ENCODE results near the gene ABHD8.
"Not testable (repeated sequence)": the region's sequence is repeated elsewhere in the genome, so short reads cannot be mapped to it uniquely, and the experiment has no call there.

Gene ABHD8

DNA sequence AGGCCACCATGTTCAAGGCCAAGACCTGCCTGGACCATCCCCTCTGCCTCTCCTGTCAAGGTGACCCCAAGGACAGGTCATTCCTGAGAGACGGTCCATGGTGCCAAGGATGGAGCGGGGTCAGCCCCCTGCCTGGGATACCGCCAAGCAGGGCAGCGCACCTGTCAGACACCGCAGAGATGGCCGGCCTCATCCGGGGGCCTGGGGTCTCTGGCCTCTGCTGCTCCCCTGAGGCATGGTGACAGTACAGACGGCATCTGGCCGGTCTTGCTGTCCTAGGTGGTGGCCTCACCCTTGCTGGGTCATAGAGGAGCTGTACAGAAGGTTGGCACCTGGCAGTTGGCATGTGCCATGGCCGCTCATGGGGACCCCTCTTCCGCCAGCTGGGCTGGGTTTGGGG, 17.2 kb upstream of the ABHD8 start:
- DNase-seq, result no peak

- DNase-seq, result no peak
These were observed 16.4 kb upstream of the ABHD8 start for GRCh38 chr19:17319473-17320238.

- no peak for DNase-seq
These were observed 15.7 kb upstream of the ABHD8 start for GRCh38 chr19:17318966-17319365.

- no peak for DNase-seq
These were observed 10.9 kb upstream of the ABHD8 start for GRCh38 chr19:17314007-17314593.

GRCh38 chr19:17312189-17313113, 9.2 kb upstream of the ABHD8 start:
- DNase-seq, result no peak

DNA sequence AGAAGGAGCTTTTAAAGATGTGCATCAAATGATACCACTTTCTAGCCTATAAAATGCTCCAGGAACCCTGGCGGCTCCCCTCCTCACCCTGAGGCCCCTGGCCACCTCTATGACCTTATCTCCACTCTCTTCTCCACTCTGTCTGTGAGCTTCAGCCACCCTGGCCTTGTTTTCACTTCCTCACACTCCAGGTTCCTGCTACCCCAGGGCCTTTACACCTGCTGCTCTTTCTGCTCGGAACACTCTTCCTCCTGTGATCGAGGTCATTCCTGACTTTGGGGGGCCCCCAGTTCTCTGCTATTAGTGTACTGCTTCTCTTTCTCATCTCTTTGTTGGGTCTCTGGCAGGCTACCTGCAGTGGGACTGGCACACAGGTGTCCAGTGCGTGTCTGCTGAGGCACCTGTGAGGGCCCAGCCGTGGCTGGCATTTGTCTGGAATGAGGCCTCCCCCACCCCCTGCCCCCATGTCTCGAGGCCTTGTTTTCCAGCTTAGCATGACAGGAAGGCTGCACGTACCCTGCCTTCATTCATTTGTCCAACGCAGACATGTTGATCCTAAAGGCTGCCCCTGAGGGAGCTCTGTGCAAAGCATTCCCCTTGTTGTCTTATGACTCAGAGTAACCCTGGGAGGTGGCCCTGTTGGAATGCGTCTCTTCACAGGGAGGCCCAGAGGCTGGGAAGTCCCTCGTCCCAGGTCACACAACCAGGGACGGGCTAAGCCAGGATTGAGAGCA, 8.4 kb upstream of the ABHD8 start:
- no peak for DNase-seq

DNA sequence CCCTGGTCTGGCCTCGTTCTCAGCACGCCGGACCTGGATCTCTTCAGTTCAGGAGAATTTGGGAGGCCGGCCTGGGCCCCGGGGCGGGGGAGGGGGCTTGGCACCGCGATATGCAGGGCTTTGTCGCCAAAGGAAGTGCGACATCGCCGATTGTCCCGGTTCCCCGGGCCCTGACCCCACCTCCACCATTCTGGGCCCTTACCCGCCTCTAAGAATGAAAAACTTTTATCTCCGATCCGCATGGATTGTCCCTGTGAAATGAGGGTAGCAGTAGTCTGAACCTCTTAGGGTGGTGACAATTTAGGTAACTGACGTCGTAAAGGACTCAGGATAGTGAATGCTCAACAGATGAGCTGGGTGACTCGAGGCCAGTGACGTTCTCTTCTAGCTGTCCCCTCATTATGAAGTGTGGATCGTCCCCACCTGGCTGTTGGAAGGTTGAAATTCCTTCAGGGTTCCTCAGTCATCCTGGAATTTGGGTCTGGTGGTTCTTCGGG, 6.8 kb upstream of the ABHD8 start:
- no peak for DNase-seq

DNA sequence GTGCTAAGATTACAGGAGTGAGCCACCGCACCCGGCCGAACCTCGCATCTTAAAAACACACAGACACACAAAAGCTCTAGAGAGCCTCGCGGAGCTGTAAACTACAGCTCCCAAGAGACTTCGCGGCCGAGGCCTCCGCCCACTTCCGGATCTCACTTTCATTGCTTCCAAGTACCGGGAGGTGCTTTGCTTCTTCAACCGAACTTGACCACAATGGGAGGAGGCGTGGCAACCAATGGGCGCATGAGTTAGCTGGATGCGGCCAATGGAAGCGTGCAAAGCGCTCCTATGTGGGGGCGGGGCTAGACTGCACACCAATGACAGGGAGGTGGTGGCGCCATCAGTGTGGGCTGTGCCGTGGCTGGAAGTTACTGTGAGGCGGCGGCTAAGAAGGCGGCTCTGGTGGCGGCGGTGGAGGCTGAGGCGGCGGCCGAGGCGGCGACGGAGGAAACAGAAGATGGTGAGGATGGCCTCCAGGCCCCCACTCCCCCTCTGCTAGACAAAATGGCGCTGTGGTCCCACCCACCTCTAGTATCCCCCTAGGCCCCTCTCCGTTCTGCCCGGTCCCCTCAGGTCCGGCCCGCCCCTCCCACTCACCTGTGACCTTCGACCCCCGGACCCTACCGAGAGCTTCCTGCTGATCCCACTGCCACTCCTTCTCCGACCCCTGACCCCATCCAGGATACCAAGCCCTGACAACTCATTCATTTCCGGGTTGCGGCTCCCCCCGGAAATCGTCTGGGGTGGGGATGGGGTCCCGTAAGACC, 6.2 kb upstream of the ABHD8 start, which contains the start of gene DDA1:
Gene DDA1 (plus strand): TSS at position 366 of the 767 bp plus-strand sequence. CDS start 92 bp downstream, at position 458.
- peak; percentile 100 for DNase-seq

GRCh38 chr19:17307876-17308377, 4.7 kb upstream of the ABHD8 start:
- no peak for DNase-seq

DNA sequence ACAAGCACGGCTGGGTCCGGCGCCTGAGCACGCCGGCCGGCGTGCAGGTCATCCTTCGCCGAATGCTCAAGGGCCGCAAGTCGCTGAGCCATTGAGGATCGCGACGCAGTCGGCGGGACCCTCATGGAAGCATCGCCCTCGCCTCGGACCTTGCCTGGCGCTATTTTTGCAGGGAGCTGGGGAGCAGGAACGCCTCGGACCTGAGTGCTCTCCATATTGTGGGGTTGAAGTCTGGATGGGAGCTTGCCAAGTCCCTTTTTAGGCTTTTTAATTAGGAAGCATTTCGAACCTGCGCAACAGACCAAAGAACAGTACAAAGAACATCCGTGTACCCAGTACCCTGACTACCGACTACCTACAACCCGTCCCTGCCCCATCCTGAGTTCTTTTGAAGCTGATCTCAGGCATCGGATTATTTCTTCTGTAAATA, 3.1 kb upstream of the ABHD8 start:
- no peak for DNase-seq

DNA sequence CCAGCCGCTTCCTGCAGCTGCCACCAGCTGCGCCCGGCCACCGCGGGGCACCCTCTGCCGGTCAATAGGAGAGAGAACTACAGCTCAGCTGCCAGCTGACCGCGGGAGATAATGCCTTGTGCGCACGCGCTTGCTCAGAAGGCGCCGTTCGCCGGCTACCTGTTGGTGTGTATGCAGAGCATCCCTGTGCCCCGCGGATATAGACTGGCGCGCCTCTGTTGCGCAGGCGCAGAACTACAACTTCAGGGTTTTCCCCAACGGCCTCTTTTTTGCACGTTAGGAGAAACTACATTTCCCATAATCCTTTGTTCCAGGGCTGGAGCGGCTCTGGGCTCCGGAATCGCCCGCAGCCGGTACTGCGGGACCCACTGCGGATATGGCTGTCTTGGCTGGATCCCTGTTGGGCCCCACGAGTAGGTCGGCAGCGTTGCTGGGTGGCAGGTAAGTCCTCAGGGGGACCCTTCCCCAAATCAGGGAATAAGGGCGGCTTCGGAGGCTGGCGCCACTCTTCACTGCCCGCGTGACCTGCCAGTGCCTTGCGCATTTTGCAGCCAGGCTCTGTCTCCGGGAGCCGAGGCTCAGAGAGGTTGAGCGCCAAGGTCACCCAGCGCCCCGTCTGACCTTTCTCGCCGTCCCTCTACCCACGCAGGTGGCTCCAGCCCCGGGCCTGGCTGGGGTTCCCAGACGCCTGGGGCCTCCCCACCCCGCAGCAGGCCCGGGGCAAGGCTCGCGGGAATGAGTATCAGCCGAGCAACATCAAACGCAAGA, 2.5 kb upstream of the ABHD8 start, which contains the start of gene MRPL34:
Gene MRPL34 (plus strand): TSS at position 356 of the 768 bp plus-strand sequence. CDS start 21 bp downstream, at position 377.
- DNase-seq, result peak; percentile 98

DNA sequence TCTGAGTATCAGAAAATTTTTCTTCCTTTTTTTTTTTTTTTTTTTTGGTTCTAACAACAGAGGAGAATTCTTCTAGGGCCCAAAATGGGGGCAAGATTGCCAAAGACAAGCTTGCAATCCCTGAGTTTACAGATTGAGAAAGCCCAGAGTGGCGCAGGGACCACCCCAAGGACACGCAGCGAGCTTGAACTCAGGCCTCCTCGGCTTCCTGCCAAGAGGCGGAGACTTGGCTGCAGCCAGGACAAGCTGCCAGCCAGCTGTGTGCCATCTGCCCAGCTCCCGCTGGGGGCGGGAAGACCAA, 1.9 kb upstream of the ABHD8 start:
- DNase-seq, result no peak

DNA sequence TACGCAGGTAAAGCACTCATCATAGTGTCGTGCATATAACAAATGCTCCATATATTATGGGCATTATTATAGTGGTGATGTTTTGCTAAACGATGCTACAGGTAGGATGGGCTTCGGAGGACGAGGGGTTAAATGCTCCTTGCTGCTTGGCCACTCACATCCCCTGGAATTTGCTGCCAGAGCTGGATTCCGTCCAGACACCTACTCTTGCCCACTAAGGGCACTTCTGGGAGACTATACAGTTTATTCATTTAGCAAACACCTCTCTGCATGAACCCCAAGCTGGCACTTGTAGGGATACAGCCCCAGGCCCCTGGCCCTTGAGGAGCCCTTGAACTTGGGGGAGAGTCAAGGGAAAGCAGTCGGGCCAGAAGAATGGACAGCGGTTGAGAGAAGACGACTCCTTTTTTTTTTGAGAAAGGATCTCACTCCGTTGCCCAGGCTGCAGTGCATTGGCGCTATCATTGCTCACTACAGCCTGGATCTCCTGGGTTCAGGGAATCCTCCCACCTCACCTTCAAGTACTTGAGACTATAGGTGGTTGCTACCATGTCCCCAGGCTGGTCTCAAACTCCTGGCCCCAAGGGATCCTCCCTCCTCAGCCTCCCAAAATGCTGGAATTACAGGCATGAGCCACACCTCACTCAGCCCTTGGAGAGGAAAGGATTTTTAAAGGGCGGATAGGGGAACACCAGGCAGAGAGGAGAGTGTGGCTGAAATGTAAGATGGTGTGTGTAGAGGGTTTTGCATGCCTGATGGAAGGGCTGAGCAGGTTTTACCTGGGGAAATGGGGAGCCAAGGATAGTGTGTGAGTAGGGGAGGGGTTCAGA, 1.4 kb upstream of the ABHD8 start:
- peak; percentile 59 for DNase-seq

DNA sequence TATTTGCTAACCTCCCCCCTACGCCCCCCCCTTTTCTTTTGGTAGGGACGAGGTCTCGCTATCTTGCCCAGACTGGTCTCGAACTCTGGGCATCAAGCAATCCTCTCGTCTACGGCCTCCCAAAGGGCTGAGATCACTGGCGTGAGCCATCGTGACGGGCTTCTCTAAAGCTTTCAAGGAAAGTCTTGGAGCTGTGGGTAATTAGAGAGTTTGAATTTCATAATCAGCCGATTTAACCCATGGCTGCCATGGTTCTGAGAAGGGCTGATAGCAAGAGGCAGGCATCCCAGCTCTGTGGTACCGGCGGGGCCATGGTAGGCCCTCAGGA, 679 bp upstream of the ABHD8 start:
- DNase-seq, result no peak

- DNase-seq, result no peak
These were observed 646 bp downstream of the ABHD8 start for GRCh38 chr19:17302391-17303166.

DNA sequence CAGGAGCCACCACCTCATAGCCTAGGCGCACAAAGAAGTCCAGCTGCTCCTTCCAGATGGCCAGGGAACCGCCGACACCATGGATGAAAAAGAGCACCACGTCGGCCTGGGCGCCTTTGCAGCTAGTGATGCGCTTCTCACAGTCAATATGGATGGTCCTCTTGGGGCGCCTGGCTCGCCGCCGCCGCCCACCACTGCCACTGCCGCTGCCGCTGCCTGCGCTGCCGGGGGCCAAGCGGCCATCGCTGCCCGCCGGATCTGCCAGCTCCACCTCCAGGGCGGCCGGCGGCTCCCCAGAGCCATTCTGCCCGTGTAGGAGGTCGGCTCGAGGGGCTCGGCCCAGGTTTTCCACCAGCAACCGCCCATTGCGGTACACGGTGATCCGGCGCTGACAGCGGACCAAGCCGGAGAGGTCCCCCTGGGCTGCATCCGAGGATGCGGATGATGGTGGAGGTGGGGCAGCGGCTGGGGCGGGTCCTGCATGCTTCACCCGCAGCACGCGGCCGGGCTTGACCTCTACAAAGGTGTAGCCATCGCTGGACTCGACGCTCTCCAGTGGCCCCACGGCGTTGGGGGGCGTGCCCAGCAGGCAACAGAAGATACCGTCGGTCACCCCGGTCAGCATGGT, 2.1 kb downstream of the ABHD8 start:
- no peak for DNase-seq

- DNase-seq, result no peak
These were observed 6.2 kb downstream of the ABHD8 start for GRCh38 chr19:17296976-17297375.

DNA sequence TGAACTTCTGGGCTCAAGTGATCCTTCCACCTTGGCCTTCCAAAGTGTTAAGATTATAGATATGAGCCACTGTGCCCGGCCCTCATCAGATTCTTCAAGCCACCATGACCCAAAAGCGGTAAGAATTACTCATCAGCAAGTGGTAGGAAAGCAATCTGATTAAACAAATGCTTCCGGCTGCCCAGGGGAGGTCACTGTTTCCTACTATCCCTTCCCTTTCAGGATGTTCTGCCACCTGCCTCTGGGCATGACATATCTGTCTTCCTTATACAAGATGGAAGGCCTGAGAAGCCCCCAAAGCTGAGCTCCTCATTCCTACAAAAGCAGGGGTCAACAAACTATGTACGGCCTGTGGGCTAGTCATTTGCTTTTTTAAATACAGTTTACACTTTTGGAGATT, 7.0 kb downstream of the ABHD8 start:
- DNase-seq, result no peak

- not testable (repeated sequence) for DNase-seq
These were observed 7.7 kb downstream of the ABHD8 start for GRCh38 chr19:17295551-17295950.
